Transverse colon (tissue), 4 donors: ENCODE data around the gene FRMPD4. TPM values are rescaled to one million over a fixed set of nuclear protein-coding genes. Genes with fewer than 3 reads are reported as not detected.
"Not testable (repeated sequence)": the region's sequence is repeated elsewhere in the genome, so short reads cannot be mapped to it uniquely, and the experiment has no call there.

ENCODE experiments used
- DNase-seq: peaks from one replicate; pipeline ENCODE4 v3.0.0-alpha.2; 2019
- H3K27ac ChIP-seq, 4 donors: fragments of 200-600 bp; sonication (generic); 2 replicates each; pipeline ENCODE4 v1.5.1; 2016 to 2018; ENCODE audit warnings: inconsistent platforms in 4 of 4
- H3K27me3 ChIP-seq: fragments of 200-600 bp; sonication (generic); 2 replicates; pipeline ENCODE4 v1.5.1; 2017; ENCODE audit warnings: inconsistent platforms
- H3K36me3 ChIP-seq, 4 donors: fragments of 200-600 bp; sonication (generic); 2 replicates each; pipeline ENCODE4 v1.5.1; 2017 to 2019; ENCODE audit warnings: inconsistent platforms in 4 of 4
- H3K4me1 ChIP-seq, 4 donors: fragments of 200-600 bp; sonication (generic); 2 replicates each; pipeline ENCODE4 v1.5.1; 2017 to 2020; ENCODE audit warnings: inconsistent platforms in 4 of 4
- H3K4me3 ChIP-seq, 4 donors: fragments of 200-600 bp; sonication (generic); 1 replicate in 1 of 4; 2 replicates in 3 of 4; pipeline versions ENCODE4 v1.5.1 to v1.6.1; 2017 to 2019; ENCODE audit warnings: inconsistent platforms in 4 of 4
- H3K9me3 ChIP-seq, 2 donors: fragments of 200-600 bp; sonication (generic); 2 replicates each; pipeline ENCODE4 v1.5.1; 2017 to 2019; ENCODE audit warnings: inconsistent platforms in 2 of 2
- EP300 ChIP-seq: sonication (generic); formaldehyde crosslinking; IDR thresholded peaks from one replicate; pipeline ENCODE4 v1.6.1; 2017; ENCODE audit warnings: antibody characterized with exemption, low read depth
- POLR2A ChIP-seq: fragments of 450-650 bp; IDR thresholded peaks from one replicate; pipeline ENCODE4 v1.6.1; 2016; ENCODE audit warnings: antibody characterized with exemption, mild to moderate bottlenecking, moderate library complexity
- POLR2AphosphoS5 ChIP-seq, 3 donors: sonication (generic); formaldehyde crosslinking; IDR thresholded peaks; one replicate each; pipeline ENCODE4 v1.6.1; 2016; ENCODE audit warnings: antibody characterized with exemption in 3 of 3
- WGBS, 2 donors: methylation state at CpG; one replicate each; pipeline ENCODE4 v1.1.5; 2018; ENCODE audit warnings: low coverage in 1 of 2; 5-methylcytosine and 5-hydroxymethylcytosine counted together
- in situ Hi-C, 4 donors: fragments of 200-750 bp; cut with MboI; loops; one replicate each; pipeline versions ENCODE4 v1.15.0 to v1.15.1; 2017; ENCODE audit warnings: low sequenced_read_pairs in 3 of 4, low pct_ligation_motif_present in 1 of 4, low pct_unique_long_range_greater_than_20kb in 1 of 4
- intact Hi-C: fragments of 100-400 bp; cut with DNase I; formaldehyde crosslinking; loops from one replicate; pipeline ENCODE4 v1.15.1; 2023; ENCODE audit warnings: low total_unique reads
- total RNA-seq, 4 donors: library from RNA; depleted of rRNA; stranded (reverse); fragments of >200 nt; gene quantifications; one replicate each; pipeline ENCODE4 v1.1.0, GENCODE V29; 2016
- TF ChIP-seq, protein P1 (sequence below), 5 experiments: fragments of 200-600 bp in 3 of 5; fragments of 450-650 bp in 2 of 5; sonication (generic) in 3 of 5; IDR thresholded peaks; 1 replicate in 2 of 5; 2 replicates in 3 of 5; pipeline ENCODE4 v1.5.1; 2016 to 2017; ENCODE audit warnings: antibody characterized with exemption in 5 of 5, inconsistent platforms in 3 of 5, mild to moderate bottlenecking in 2 of 5, moderate library complexity in 1 of 5

Gene FRMPD4
- total RNA-seq, 4 donors from 2014 or later, result 0.79 to 1.5 (median 0.82) TPM; not detected in 1

DNA sequence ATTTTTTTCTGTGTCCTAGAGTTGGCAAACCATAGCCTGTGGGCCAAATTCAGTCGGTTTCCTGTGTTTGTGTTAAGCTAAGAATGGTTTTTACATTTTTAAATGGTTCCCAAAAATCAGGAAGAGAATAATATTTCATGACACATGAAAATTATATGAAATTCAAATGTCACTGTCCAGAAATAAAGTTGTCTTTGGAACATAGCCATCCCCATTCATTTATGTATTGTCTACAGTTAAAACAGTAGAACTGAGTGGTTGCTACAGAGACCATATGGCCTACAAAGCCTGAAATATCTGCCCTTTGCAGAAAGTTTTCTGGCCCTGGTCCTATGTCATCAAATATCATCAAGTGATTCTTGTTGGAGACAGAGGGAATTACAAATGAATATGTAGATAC lies 15.5 kb downstream of the FRMPD4 start:
- WGBS, 2 donors, result 23% methylated on average over 1 of the region's 1 CpG; no CpG with 5 or more reads in 1 of the 2 donors
- Histone ChIP-seq H3K4me1 (no peaks in the 10 kb centered on the region), H3K36me3 (no peaks in the 10 kb centered on the region), H3K27ac (no peak overlapping the region), H3K27me3 (no peaks in the 10 kb centered on the region), H3K4me3 (no peak overlapping the region), H3K9me3 (no peaks in the 10 kb centered on the region)
- in situ Hi-C loops (no loop called here), intact Hi-C loops (no loop called here)
- no peak for DNase-seq
- TF ChIP-seq, protein P1, sequence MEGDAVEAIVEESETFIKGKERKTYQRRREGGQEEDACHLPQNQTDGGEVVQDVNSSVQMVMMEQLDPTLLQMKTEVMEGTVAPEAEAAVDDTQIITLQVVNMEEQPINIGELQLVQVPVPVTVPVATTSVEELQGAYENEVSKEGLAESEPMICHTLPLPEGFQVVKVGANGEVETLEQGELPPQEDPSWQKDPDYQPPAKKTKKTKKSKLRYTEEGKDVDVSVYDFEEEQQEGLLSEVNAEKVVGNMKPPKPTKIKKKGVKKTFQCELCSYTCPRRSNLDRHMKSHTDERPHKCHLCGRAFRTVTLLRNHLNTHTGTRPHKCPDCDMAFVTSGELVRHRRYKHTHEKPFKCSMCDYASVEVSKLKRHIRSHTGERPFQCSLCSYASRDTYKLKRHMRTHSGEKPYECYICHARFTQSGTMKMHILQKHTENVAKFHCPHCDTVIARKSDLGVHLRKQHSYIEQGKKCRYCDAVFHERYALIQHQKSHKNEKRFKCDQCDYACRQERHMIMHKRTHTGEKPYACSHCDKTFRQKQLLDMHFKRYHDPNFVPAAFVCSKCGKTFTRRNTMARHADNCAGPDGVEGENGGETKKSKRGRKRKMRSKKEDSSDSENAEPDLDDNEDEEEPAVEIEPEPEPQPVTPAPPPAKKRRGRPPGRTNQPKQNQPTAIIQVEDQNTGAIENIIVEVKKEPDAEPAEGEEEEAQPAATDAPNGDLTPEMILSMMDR (IDR thresholded peaks at IDR 0.05), result no peak
- TF ChIP-seq POLR2A (no peak), POLR2AphosphoS5 (IDR thresholded peaks at IDR 0.05) (no peak), EP300 (no peak)

DNA sequence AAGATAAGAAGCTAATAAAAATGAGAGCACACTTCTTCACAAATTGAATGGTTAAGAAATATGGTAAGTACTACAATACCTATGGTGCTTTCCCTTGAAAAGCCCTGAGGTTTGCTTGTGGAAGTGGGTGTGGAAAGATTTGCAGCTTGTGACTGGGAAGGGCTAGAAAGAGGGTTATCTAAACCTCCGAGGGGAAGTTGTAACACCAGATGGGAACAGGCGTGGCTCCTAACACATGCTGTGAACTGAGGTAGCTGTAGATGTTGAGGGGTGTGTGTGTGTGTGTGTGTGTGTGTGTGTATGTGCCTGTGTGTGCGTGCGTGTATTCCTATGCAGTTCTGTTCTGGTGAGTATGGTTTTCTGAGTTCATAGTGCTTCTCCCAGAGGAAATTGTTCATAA lies 21.5 kb downstream of the FRMPD4 start:
- in situ Hi-C loops, result no loop called here
- no peak for TF ChIP-seq EP300
- no peak for TF ChIP-seq POLR2A
- no peak for TF ChIP-seq POLR2AphosphoS5 (IDR thresholded peaks at IDR 0.05)
- TF ChIP-seq, protein P1 (IDR thresholded peaks at IDR 0.05), result no peak

DNA sequence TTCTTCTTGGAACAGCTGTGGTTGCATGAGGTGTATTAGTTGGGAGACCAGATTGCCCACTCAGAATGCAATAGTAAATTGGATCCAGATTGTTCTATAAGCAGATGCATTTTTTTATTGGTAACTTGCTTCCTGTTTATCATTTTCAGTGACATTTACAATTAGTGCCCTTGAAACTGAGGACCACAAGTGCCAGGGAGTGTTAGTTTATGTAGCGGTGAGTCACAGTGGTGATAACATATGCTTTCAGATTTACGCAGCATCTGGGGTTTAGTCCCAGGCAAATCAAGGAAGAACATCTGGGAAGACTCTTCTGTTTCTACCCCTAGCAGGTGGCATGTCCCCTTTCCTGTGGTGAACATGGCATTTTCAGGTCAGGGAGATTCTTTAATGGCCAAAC lies 24.1 kb downstream of the FRMPD4 start:
- no peaks in the 10 kb centered on the region for H3K36me3 ChIP-seq
- TF ChIP-seq, protein P1 (IDR thresholded peaks at IDR 0.05), result no peak
- no peak for TF ChIP-seq EP300
- no peak for TF ChIP-seq POLR2A
- TF ChIP-seq POLR2AphosphoS5 (IDR thresholded peaks at IDR 0.05), result no peak
- no peak overlapping the region for H3K27ac ChIP-seq
- H3K4me1 ChIP-seq, result no peaks in the 10 kb centered on the region
- 77% methylated on average over 2 of the region's 2 CpGs; no CpG with 5 or more reads in 1 of the 2 donors for WGBS, 2 donors
- H3K27me3 ChIP-seq, result no peaks in the 10 kb centered on the region
- in situ Hi-C loops, result no loop called here
- H3K9me3 ChIP-seq, result no peaks in the 10 kb centered on the region
- DNase-seq, result no peak
- intact Hi-C loops, result no loop called here
- no peak overlapping the region for H3K4me3 ChIP-seq

More for the DNA sequence above, 21.5 kb downstream of the FRMPD4 start:
- H3K4me3 ChIP-seq, result no peak overlapping the region
- H3K36me3 ChIP-seq, result no peaks in the 10 kb centered on the region
- no peak overlapping the region for H3K27ac ChIP-seq
- WGBS, 2 donors, result 58% methylated on average over 4 of the region's 4 CpGs; no CpG with 5 or more reads in 1 of the 2 donors
- no peaks in the 10 kb centered on the region for H3K9me3 ChIP-seq
- no peaks in the 10 kb centered on the region for H3K27me3 ChIP-seq
- intact Hi-C loops, result no loop called here
- no peaks in the 10 kb centered on the region for H3K4me1 ChIP-seq
- no peak for DNase-seq

DNA sequence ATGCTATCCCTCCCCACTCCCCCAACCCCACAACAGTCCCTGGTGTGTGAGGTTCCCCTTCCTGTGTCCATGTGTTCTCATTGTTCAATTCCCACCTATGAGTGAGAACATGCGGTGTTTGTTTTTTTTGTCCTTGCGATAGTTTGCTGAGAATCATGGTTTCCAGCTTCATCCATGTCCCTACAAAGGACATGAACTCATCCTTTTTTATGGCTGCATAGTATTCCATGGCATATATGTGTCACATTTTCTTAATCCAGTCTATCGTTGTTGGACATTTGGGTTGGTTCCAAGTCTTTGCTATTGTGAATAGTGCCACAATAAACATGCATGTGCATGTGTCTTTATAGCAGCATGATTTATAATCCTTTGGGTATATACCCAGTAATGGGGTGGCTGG lies 25.9 kb downstream of the FRMPD4 start:
- 91% methylated on average over 3 of the region's 3 CpGs; no CpG with 5 or more reads in 1 of the 2 donors for WGBS, 2 donors
- DNase-seq, intact Hi-C loops, H3K4me1 ChIP-seq, H3K4me3 ChIP-seq, H3K27ac ChIP-seq, H3K9me3 ChIP-seq, in situ Hi-C loops, H3K36me3 ChIP-seq, H3K27me3 ChIP-seq: not testable (repeated sequence)

DNA sequence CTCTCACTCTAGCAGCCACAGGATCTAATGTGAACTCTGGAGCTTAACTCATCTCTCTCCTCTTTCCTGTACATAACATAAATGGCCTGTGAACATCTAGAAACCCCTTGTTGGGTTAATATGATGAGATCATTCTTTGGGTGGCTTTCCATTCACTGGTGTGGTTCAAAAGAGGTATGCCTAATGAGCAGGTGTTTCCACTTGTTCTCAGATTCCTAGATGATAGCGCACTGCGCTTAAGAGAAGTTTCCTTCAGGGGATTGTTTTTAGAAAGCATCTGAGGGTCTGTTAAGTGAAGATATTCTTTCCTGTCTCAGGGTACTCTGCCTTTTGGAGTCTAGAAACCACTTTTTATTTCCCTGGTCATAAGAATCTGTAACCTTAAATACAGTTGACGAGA lies 32.5 kb downstream of the FRMPD4 start:
- Histone ChIP-seq H3K27ac (no peak overlapping the region), H3K27me3 (no peaks in the 10 kb centered on the region), H3K4me3 (no peak overlapping the region), H3K36me3 (no peaks in the 10 kb centered on the region), H3K4me1 (no peaks in the 10 kb centered on the region), H3K9me3 (no peaks in the 10 kb centered on the region)
- DNase-seq, result no peak
- TF ChIP-seq, protein P1 (IDR thresholded peaks at IDR 0.05), result no peak
- TF ChIP-seq EP300, result no peak
- TF ChIP-seq POLR2A, result no peak
- TF ChIP-seq POLR2AphosphoS5 (IDR thresholded peaks at IDR 0.05), result no peak
- intact Hi-C loops, result no loop called here
- WGBS, 2 donors, result 96% methylated on average over 3 of the region's 3 CpGs; no CpG with 5 or more reads in 1 of the 2 donors
- in situ Hi-C loops, result no loop called here
